ENCODE data around the gene PLEKHG3.

Gene PLEKHG3

GRCh38 chr14:64764641-64765520, 60.7 kb downstream of the PLEKHG3 start:
- Histone ChIP-seq H3K4me3 (replicated peaks; ENCODE audit: low read depth, low read length) (no peak overlapping the region), H3K27me3 (replicated peaks; ENCODE audit: control insufficient read depth, insufficient read depth, low read length) (no peaks in the 10 kb centered on the region; the same call in none of the 2 replicates), H3K36me3 (ENCODE audit: control insufficient read depth, insufficient read depth, low read length) (no peaks in the 10 kb centered on the region)
- peak; percentile 56 for DNase-seq (ENCODE audit: extremely low read depth, insufficient read length)
- TF ChIP-seq CTCF (IDR thresholded peaks at IDR 0.05; ENCODE audit: insufficient read depth, low read length, poor library complexity, severe bottlenecking), result peak; percentile 95

- no peak for DNase-seq (ENCODE audit: extremely low read depth, insufficient read length)
- Histone ChIP-seq H3K4me3 (replicated peaks; ENCODE audit: low read depth, low read length) (no peak overlapping the region), H3K27me3 (replicated peaks; ENCODE audit: control insufficient read depth, insufficient read depth, low read length) (no peaks in the 10 kb centered on the region; the same call in none of the 2 replicates), H3K36me3 (ENCODE audit: control insufficient read depth, insufficient read depth, low read length) (no peaks in the 10 kb centered on the region)
- TF ChIP-seq CTCF (IDR thresholded peaks at IDR 0.05; ENCODE audit: insufficient read depth, low read length, poor library complexity, severe bottlenecking), result no peak
Measured at GRCh38 chr14:64765740-64766302, 61.6 kb downstream of the PLEKHG3 start.

- Histone ChIP-seq H3K36me3 (ENCODE audit: control insufficient read depth, insufficient read depth, low read length) (no peaks in the 10 kb centered on the region), H3K27me3 (replicated peaks; ENCODE audit: control insufficient read depth, insufficient read depth, low read length) (no peaks in the 10 kb centered on the region; the same call in 1 of the 2 replicates), H3K4me3 (replicated peaks; ENCODE audit: low read depth, low read length) (no peak overlapping the region)
- DNase-seq (ENCODE audit: extremely low read depth, insufficient read length), result no peak
- no peak for TF ChIP-seq CTCF (IDR thresholded peaks at IDR 0.05; ENCODE audit: insufficient read depth, low read length, poor library complexity, severe bottlenecking)
Measured at GRCh38 chr14:64766430-64767151, 62.4 kb downstream of the PLEKHG3 start.

GRCh38 chr14:64767215-64767964, 63.2 kb downstream of the PLEKHG3 start:
- no peak overlapping the region for H3K4me3 ChIP-seq (replicated peaks; ENCODE audit: low read depth, low read length)
- no peak for TF ChIP-seq CTCF (IDR thresholded peaks at IDR 0.05; ENCODE audit: insufficient read depth, low read length, poor library complexity, severe bottlenecking)
- no peaks in the 10 kb centered on the region for H3K36me3 ChIP-seq (ENCODE audit: control insufficient read depth, insufficient read depth, low read length)
- DNase-seq (ENCODE audit: extremely low read depth, insufficient read length), result no peak
- no peaks in the 10 kb centered on the region for H3K27me3 ChIP-seq (replicated peaks; ENCODE audit: control insufficient read depth, insufficient read depth, low read length)

GRCh38 chr14:64768401-64769095, 64.3 kb downstream of the PLEKHG3 start:
- no peak for TF ChIP-seq CTCF (IDR thresholded peaks at IDR 0.05; ENCODE audit: insufficient read depth, low read length, poor library complexity, severe bottlenecking)
- Histone ChIP-seq H3K36me3 (ENCODE audit: control insufficient read depth, insufficient read depth, low read length) (no peaks in the 10 kb centered on the region), H3K4me3 (replicated peaks; ENCODE audit: low read depth, low read length) (no peak overlapping the region), H3K27me3 (replicated peaks; ENCODE audit: control insufficient read depth, insufficient read depth, low read length) (no peaks in the 10 kb centered on the region)
- no peak for DNase-seq (ENCODE audit: extremely low read depth, insufficient read length)

All from GM06990 (cell line).